ENCODE results near the gene NFAM1. TPM values are rescaled to one million over a fixed set of nuclear protein-coding genes. Genes with fewer than 3 reads are reported as not detected.

NFAM1 gene
- total and polyA plus RNA-seq, 2 experiments from 2014 or later, result 0.11 to 0.49 TPM

DNA sequence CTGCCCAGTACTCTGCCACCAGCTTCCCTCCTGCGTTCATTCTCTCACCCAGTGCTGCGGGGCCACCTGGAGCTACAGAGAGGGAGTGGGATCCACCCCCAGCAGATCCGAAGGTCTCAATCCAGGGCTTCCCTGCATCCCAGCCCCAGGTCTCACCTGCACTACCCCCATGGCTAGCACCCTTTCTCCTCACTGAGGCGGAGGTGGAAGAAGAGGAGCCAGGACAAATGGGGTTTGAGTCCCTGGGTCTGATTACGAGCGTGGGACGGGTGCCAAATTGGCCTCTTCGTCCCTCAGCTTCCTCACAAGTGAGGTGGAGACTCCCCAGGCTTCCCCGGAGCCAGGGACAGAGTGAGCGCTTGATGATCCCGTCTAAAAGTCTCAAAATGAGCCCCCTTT lies 64.2 kb downstream of the NFAM1 start (continued):
- TF ChIP-seq ETS1 (IDR thresholded peaks at IDR 0.05) (no peak), STAT1 (IDR thresholded peaks at IDR 0.05; ENCODE audit: unreplicated experiment) (no peak), EZH2phosphoT487 (IDR thresholded peaks at IDR 0.05; ENCODE audit: unreplicated experiment) (no peak), JUNB (IDR thresholded peaks at IDR 0.05; ENCODE audit: unreplicated experiment) (no peak)
- TF ChIP-seq, protein P1, sequence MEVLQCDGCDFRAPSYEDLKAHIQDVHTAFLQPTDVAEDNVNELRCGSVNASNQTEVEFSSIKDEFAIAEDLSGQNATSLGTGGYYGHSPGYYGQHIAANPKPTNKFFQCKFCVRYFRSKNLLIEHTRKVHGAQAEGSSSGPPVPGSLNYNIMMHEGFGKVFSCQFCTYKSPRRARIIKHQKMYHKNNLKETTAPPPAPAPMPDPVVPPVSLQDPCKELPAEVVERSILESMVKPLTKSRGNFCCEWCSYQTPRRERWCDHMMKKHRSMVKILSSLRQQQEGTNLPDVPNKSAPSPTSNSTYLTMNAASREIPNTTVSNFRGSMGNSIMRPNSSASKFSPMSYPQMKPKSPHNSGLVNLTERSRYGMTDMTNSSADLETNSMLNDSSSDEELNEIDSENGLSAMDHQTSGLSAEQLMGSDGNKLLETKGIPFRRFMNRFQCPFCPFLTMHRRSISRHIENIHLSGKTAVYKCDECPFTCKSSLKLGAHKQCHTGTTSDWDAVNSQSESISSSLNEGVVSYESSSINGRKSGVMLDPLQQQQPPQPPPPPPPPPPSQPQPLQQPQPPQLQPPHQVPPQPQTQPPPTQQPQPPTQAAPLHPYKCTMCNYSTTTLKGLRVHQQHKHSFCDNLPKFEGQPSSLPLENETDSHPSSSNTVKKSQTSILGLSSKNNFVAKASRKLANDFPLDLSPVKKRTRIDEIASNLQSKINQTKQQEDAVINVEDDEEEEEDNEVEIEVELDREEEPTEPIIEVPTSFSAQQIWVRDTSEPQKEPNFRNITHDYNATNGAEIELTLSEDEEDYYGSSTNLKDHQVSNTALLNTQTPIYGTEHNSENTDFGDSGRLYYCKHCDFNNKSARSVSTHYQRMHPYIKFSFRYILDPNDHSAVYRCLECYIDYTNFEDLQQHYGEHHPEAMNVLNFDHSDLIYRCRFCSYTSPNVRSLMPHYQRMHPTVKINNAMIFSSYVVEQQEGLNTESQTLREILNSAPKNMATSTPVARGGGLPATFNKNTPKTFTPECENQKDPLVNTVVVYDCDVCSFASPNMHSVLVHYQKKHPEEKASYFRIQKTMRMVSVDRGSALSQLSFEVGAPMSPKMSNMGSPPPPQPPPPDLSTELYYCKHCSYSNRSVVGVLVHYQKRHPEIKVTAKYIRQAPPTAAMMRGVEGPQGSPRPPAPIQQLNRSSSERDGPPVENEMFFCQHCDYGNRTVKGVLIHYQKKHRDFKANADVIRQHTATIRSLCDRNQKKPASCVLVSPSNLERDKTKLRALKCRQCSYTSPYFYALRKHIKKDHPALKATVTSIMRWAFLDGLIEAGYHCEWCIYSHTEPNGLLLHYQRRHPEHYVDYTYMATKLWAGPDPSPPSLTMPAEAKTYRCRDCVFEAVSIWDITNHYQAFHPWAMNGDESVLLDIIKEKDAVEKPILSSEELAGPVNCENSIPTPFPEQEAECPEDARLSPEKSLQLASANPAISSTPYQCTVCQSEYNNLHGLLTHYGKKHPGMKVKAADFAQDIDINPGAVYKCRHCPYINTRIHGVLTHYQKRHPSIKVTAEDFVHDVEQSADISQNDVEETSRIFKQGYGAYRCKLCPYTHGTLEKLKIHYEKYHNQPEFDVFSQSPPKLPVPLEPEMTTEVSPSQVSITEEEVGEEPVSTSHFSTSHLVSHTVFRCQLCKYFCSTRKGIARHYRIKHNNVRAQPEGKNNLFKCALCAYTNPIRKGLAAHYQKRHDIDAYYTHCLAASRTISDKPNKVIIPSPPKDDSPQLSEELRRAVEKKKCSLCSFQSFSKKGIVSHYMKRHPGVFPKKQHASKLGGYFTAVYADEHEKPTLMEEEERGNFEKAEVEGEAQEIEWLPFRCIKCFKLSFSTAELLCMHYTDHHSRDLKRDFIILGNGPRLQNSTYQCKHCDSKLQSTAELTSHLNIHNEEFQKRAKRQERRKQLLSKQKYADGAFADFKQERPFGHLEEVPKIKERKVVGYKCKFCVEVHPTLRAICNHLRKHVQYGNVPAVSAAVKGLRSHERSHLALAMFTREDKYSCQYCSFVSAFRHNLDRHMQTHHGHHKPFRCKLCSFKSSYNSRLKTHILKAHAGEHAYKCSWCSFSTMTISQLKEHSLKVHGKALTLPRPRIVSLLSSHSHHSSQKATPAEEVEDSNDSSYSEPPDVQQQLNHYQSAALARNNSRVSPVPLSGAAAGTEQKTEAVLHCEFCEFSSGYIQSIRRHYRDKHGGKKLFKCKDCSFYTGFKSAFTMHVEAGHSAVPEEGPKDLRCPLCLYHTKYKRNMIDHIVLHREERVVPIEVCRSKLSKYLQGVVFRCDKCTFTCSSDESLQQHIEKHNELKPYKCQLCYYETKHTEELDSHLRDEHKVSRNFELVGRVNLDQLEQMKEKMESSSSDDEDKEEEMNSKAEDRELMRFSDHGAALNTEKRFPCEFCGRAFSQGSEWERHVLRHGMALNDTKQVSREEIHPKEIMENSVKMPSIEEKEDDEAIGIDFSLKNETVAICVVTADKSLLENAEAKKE (CRISPR knock-in tag; IDR thresholded peaks at IDR 0.05), result no peak

- Histone ChIP-seq H3K36me3 (ENCODE audit: insufficient read depth) (no peaks in the 10 kb centered on the region; the same call in 1 of the 2 replicates), H3K27me3 (ENCODE audit: insufficient read depth) (peaks cover 14% of the 10 kb centered on the region), H3K4me1 (ENCODE audit: insufficient read depth) (peaks cover 66% of the 10 kb centered on the region), H3K9me2 (ENCODE audit: insufficient read depth) (no peaks in the 10 kb centered on the region), H3F3A (replicated peaks; ENCODE audit: low read depth) (peaks cover 25% of the 10 kb centered on the region), H3K4me3 (peak overlapping the region; percentile 65), H3K4me2 (peak overlapping the region; percentile 98), H2AFZ (no peak overlapping the region), H3K27ac (ENCODE audit: low read depth) (no peak overlapping the region), H3K79me2 (replicated peaks; ENCODE audit: insufficient read depth) (peaks cover 43% of the 10 kb centered on the region), H4K20me1 (replicated peaks; ENCODE audit: insufficient read depth) (no peaks in the 10 kb centered on the region; the same call in 1 of the 2 replicates)
- H3K4me3 Mint-ChIP-seq, result peak overlapping the region; percentile 76
- peaks cover 62% of the 10 kb centered on the region for H3K4me1 Mint-ChIP-seq
- no peak overlapping the region for H3K27ac Mint-ChIP-seq
- 0 out of 3 replicates have a peak, but pooled peaks cover 3% of the 10 kb centered on the region for H3K36me3 Mint-ChIP-seq (ENCODE audit: low read depth)
- ATAC-seq, result no peak
- no peak for DNase-seq (ENCODE audit: low spot score)
- peaks cover 32% of the 10 kb centered on the region for H3K27me3 Mint-ChIP-seq (ENCODE audit: insufficient read depth, low read depth, poor library complexity)
- no peaks in the 10 kb centered on the region for H3K9me3 Mint-ChIP-seq
- TF ChIP-seq EZH2phosphoT487 (IDR thresholded peaks at IDR 0.05; ENCODE audit: unreplicated experiment), result no peak
- TF ChIP-seq STAT1 (IDR thresholded peaks at IDR 0.05; ENCODE audit: unreplicated experiment), result no peak
- TF ChIP-seq, protein P2, sequence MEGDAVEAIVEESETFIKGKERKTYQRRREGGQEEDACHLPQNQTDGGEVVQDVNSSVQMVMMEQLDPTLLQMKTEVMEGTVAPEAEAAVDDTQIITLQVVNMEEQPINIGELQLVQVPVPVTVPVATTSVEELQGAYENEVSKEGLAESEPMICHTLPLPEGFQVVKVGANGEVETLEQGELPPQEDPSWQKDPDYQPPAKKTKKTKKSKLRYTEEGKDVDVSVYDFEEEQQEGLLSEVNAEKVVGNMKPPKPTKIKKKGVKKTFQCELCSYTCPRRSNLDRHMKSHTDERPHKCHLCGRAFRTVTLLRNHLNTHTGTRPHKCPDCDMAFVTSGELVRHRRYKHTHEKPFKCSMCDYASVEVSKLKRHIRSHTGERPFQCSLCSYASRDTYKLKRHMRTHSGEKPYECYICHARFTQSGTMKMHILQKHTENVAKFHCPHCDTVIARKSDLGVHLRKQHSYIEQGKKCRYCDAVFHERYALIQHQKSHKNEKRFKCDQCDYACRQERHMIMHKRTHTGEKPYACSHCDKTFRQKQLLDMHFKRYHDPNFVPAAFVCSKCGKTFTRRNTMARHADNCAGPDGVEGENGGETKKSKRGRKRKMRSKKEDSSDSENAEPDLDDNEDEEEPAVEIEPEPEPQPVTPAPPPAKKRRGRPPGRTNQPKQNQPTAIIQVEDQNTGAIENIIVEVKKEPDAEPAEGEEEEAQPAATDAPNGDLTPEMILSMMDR (conservative IDR thresholded peaks at IDR 0.05; ENCODE audit: low read depth in 2 of 2), result no peak
- TF ChIP-seq CREB1 (CRISPR knock-in tag; IDR thresholded peaks at IDR 0.05; ENCODE audit: low read depth), result no peak
Measured at GRCh38 chr22:42366806-42367581, 65.2 kb downstream of the NFAM1 start.

Data from GM23338 (cell line).